HL-60 (cell line): Measurements from ENCODE around the gene OR2A25.

Source experiments
- CTCF ChIP-seq: IDR thresholded peaks from one replicate; pipeline ENCODE4 v1.5.1; 2011; ENCODE audit warnings: low read length, control low read depth, inconsistent platforms; ENCODE audit not compliant: insufficient read depth
- GABPA ChIP-seq: IDR thresholded peaks from 2 replicates; pipeline ENCODE4 v1.6.1; 2012; ENCODE audit warnings: low read depth
- POLR2AphosphoS5 ChIP-seq: IDR thresholded peaks from 2 replicates; pipeline ENCODE4 v1.6.1; 2012; ENCODE audit warnings: low read depth
- REST ChIP-seq: IDR thresholded peaks from 2 replicates; pipeline ENCODE4 v1.6.1; 2012; ENCODE audit warnings: low read depth; ENCODE audit not compliant: insufficient replicate concordance
- SPI1 ChIP-seq: IDR thresholded peaks from 2 replicates; pipeline ENCODE4 v1.6.1; 2012; ENCODE audit warnings: low read depth, mild to moderate bottlenecking, borderline replicate concordance

GRCh38 chr7:144048648-144049047, 21.0 kb upstream of the OR2A25 start, which contains the start of gene OR2A5:
- no peak for TF ChIP-seq CTCF
- no peak for TF ChIP-seq REST
- no peak for TF ChIP-seq POLR2AphosphoS5
- no peak for TF ChIP-seq SPI1
- no peak for TF ChIP-seq GABPA
